Suprapubic skin (tissue), 4 donors: ENCODE data around the gene ZNF407.

ENCODE experiments used
- CTCF ChIP-seq, 2 donors: fragments of 200-600 bp in 1 of 2; fragments of 450-650 bp in 1 of 2; sonication (generic) in 1 of 2; IDR thresholded peaks; one replicate each; pipeline ENCODE4 v1.5.1; 2016 to 2019; ENCODE audit warnings: antibody characterized with exemption in 2 of 2, mild to moderate bottlenecking in 1 of 2, moderate library complexity in 1 of 2
- EP300 ChIP-seq: sonication (generic); formaldehyde crosslinking; IDR thresholded peaks from one replicate; pipeline ENCODE4 v1.6.1; 2017; ENCODE audit warnings: antibody characterized with exemption
- POLR2A ChIP-seq, 2 donors: fragments of 450-650 bp; IDR thresholded peaks; one replicate each; pipeline ENCODE4 v1.6.1; 2017; ENCODE audit warnings: antibody characterized with exemption in 2 of 2, mild to moderate bottlenecking in 2 of 2, moderate library complexity in 2 of 2
- POLR2AphosphoS5 ChIP-seq, 3 donors: sonication (generic); formaldehyde crosslinking; IDR thresholded peaks; one replicate each; pipeline ENCODE4 v1.6.1; 2017; ENCODE audit warnings: antibody characterized with exemption in 3 of 3

GRCh38 chr18:74929110-74929509, 331.4 kb downstream of the ZNF407 start:
- TF ChIP-seq CTCF (IDR thresholded peaks at IDR 0.05) (no peak), EP300 (no peak), POLR2A (IDR thresholded peaks at IDR 0.05) (no peak), POLR2AphosphoS5 (IDR thresholded peaks at IDR 0.05) (no peak)
